ENCODE data around the gene IGF2.

Gene IGF2

GRCh38 chr11:2088284-2088683 lies 50.9 kb downstream of the IGF2 start:
- no peak for DNase-seq (ENCODE audit: low spot score)
- no peak overlapping the region for H2BK5ac ChIP-seq (ENCODE audit: low read length)
- H3K4me3 ChIP-seq (ENCODE audit: low read length in 2 of 2), result no peak overlapping the region
- H3K9ac ChIP-seq (ENCODE audit: low read depth, low read length, poor library complexity), result no peak overlapping the region
- peaks cover 0 to 11% of the 10 kb centered on the region in 2 donors for H3K9me3 ChIP-seq (replicated peaks in 1 of 2; ENCODE audit: control insufficient read depth in 2 of 2, insufficient read depth in 1 of 2, low read depth in 1 of 2, low read length in 2 of 2)
- H3K14ac ChIP-seq (ENCODE audit: low read length), result no peak overlapping the region
- no peak overlapping the region for H2AFZ ChIP-seq (ENCODE audit: low read length)
- no peak overlapping the region for H3K4me2 ChIP-seq (ENCODE audit: insufficient read depth, low read length, poor library complexity, severe bottlenecking)
- H2AK5ac ChIP-seq (ENCODE audit: low read depth, low read length), result no peak overlapping the region
- H2BK15ac ChIP-seq (ENCODE audit: low read length), result no peak overlapping the region
- H3K36me3 ChIP-seq (replicated peaks in 1 of 2; ENCODE audit: control insufficient read depth in 2 of 2, insufficient read depth in 2 of 2, low read length in 2 of 2), result no peaks in the 10 kb centered on the region
- no peak overlapping the region for H4K91ac ChIP-seq (ENCODE audit: low read depth, low read length, poor library complexity)
- H3K79me1 ChIP-seq (ENCODE audit: low read depth, low read length), result peaks cover 2% of the 10 kb centered on the region
- H3K4me1 ChIP-seq (ENCODE audit: control insufficient read depth in 2 of 2, insufficient read depth in 1 of 2, low read depth in 1 of 2, low read length in 2 of 2), result peaks cover 0 to 2% of the 10 kb centered on the region in 2 donors
- no peak overlapping the region for H3K18ac ChIP-seq (ENCODE audit: low read length)
- H2BK120ac ChIP-seq (ENCODE audit: low read depth, low read length), result no peak overlapping the region
- no CpG with 5 or more reads among the region's 14 CpGs for WGBS, 2 donors (ENCODE audit: extremely low coverage in 2 of 2, insufficient read length in 2 of 2, insufficient replicate concordance in 1 of 2)
- no peak overlapping the region for H3K27ac ChIP-seq (replicated peaks; ENCODE audit: low read length)
- no peak overlapping the region for H4K8ac ChIP-seq (ENCODE audit: low read depth, low read length)
- H3K4ac ChIP-seq (ENCODE audit: low read length), result no peak overlapping the region
- no peak overlapping the region for H3K23ac ChIP-seq (ENCODE audit: low read depth, low read length, poor library complexity)
- peaks cover 0 to 6% (median 0%) of the 10 kb centered on the region in 3 experiments for H3K27me3 ChIP-seq (ENCODE audit: control insufficient read depth in 3 of 3, insufficient read depth in 3 of 3, low read depth in 1 of 3, low read length in 3 of 3)
- H2BK12ac ChIP-seq (ENCODE audit: low read length), result no peak overlapping the region

GRCh38 chr11:2086239-2087040 lies 52.7 kb downstream of the IGF2 start:
- Histone ChIP-seq H2BK5ac (ENCODE audit: low read length) (no peak overlapping the region), H3K9ac (ENCODE audit: low read depth, low read length, poor library complexity) (no peak overlapping the region), H2AFZ (ENCODE audit: low read length) (no peak overlapping the region), H3K4me3 (ENCODE audit: low read length in 2 of 2) (no peak overlapping the region), H3K4ac (ENCODE audit: low read length) (no peak overlapping the region), H4K91ac (ENCODE audit: low read depth, low read length, poor library complexity) (no peak overlapping the region), H3K9me3 (replicated peaks in 1 of 2; ENCODE audit: control insufficient read depth in 2 of 2, insufficient read depth in 1 of 2, low read depth in 1 of 2, low read length in 2 of 2) (peaks cover 0 to 11% of the 10 kb centered on the region in 2 donors), H3K27ac (replicated peaks; ENCODE audit: low read length) (no peak overlapping the region), H4K8ac (ENCODE audit: low read depth, low read length) (no peak overlapping the region), H3K79me1 (ENCODE audit: low read depth, low read length) (peaks cover 2% of the 10 kb centered on the region), H2AK5ac (ENCODE audit: low read depth, low read length) (peak overlapping the region; percentile 23), H3K23ac (ENCODE audit: low read depth, low read length, poor library complexity) (peak overlapping the region; percentile 35), H3K4me1 (ENCODE audit: control insufficient read depth in 2 of 2, insufficient read depth in 1 of 2, low read depth in 1 of 2, low read length in 2 of 2) (peaks cover 0 to 2% of the 10 kb centered on the region in 2 donors), H2BK12ac (ENCODE audit: low read length) (peak overlapping the region; percentile 8), H3K4me2 (ENCODE audit: insufficient read depth, low read length, poor library complexity, severe bottlenecking) (no peak overlapping the region), H2BK120ac (ENCODE audit: low read depth, low read length) (no peak overlapping the region), H3K27me3 (ENCODE audit: control insufficient read depth in 3 of 3, insufficient read depth in 3 of 3, low read depth in 1 of 3, low read length in 3 of 3) (peaks cover 0 to 3% (median 0%) of the 10 kb centered on the region in 3 experiments), H3K14ac (ENCODE audit: low read length) (peak overlapping the region; percentile 97), H2BK15ac (ENCODE audit: low read length) (no peak overlapping the region), H3K36me3 (replicated peaks in 1 of 2; ENCODE audit: control insufficient read depth in 2 of 2, insufficient read depth in 2 of 2, low read length in 2 of 2) (no peaks in the 10 kb centered on the region), H3K18ac (ENCODE audit: low read length) (peak overlapping the region; percentile 5)
- DNase-seq (ENCODE audit: low spot score), result no peak
- no CpG with 5 or more reads among the region's 26 CpGs for WGBS, 2 donors (ENCODE audit: extremely low coverage in 2 of 2, insufficient read length in 2 of 2, insufficient replicate concordance in 1 of 2)

- peak overlapping the region; percentile 37 for H2BK15ac ChIP-seq (ENCODE audit: low read length)
- no CpG with 5 or more reads among the region's 24 CpGs for WGBS, 2 donors (ENCODE audit: extremely low coverage in 2 of 2, insufficient read length in 2 of 2, insufficient replicate concordance in 1 of 2)
- no peak for DNase-seq (ENCODE audit: low spot score)
- peak overlapping the region; percentile 91 for H3K23ac ChIP-seq (ENCODE audit: low read depth, low read length, poor library complexity)
- no peak overlapping the region for H3K4me2 ChIP-seq (ENCODE audit: insufficient read depth, low read length, poor library complexity, severe bottlenecking)
- H3K4me3 ChIP-seq (ENCODE audit: low read length in 2 of 2), result peak overlapping the region in 1 of 2 donors; percentile 20
- no peak overlapping the region for H3K9ac ChIP-seq (ENCODE audit: low read depth, low read length, poor library complexity)
- H2BK12ac ChIP-seq (ENCODE audit: low read length), result no peak overlapping the region
- H3K9me3 ChIP-seq (replicated peaks in 1 of 2; ENCODE audit: control insufficient read depth in 2 of 2, insufficient read depth in 1 of 2, low read depth in 1 of 2, low read length in 2 of 2), result peaks cover 0 to 11% of the 10 kb centered on the region in 2 donors
- H2AK5ac ChIP-seq (ENCODE audit: low read depth, low read length), result peak overlapping the region; percentile 84
- peak overlapping the region; percentile 72 for H2BK120ac ChIP-seq (ENCODE audit: low read depth, low read length)
- peak overlapping the region; percentile 37 for H3K4ac ChIP-seq (ENCODE audit: low read length)
- H2BK5ac ChIP-seq (ENCODE audit: low read length), result peak overlapping the region; percentile 53
- H4K91ac ChIP-seq (ENCODE audit: low read depth, low read length, poor library complexity), result no peak overlapping the region
- peaks cover under 1% of the 10 kb centered on the region for H3K79me1 ChIP-seq (ENCODE audit: low read depth, low read length)
- peaks cover 0 to under 1% (median 0%) of the 10 kb centered on the region in 3 experiments for H3K27me3 ChIP-seq (ENCODE audit: control insufficient read depth in 3 of 3, insufficient read depth in 3 of 3, low read depth in 1 of 3, low read length in 3 of 3)
- H3K36me3 ChIP-seq (replicated peaks in 1 of 2; ENCODE audit: control insufficient read depth in 2 of 2, insufficient read depth in 2 of 2, low read length in 2 of 2), result no peaks in the 10 kb centered on the region
- H3K18ac ChIP-seq (ENCODE audit: low read length), result peak overlapping the region; percentile 17
- no peak overlapping the region for H2AFZ ChIP-seq (ENCODE audit: low read length)
- H3K14ac ChIP-seq (ENCODE audit: low read length), result peak overlapping the region; percentile 99
- H3K27ac ChIP-seq (replicated peaks; ENCODE audit: low read length), result no peak overlapping the region
- H3K4me1 ChIP-seq (ENCODE audit: control insufficient read depth in 2 of 2, insufficient read depth in 1 of 2, low read depth in 1 of 2, low read length in 2 of 2), result peaks cover 0 to 2% of the 10 kb centered on the region in 2 donors
- H4K8ac ChIP-seq (ENCODE audit: low read depth, low read length), result no peak overlapping the region
Measured at GRCh38 chr11:2085251-2086066, 53.7 kb downstream of the IGF2 start.

DNA sequence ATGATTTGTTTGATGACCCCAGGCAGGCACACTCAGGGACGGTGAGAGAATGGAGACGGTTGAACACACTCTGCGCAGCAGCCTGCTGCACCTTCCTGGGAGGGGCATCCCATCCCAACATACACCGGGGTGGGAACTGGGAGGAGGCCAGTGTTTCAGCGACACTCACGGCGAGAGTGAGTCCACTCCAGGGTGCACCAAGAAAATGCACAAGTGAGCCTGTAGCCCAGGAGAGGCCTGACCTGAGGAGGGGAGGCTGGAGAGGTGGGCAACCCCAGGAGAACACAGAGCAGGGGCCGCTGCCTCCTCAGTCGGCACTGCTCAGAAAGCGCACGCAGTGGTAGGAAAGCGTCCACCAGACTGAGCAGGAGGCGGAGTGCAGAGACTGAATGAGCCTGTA lies 54.5 kb downstream of the IGF2 start:
- DNase-seq (ENCODE audit: low spot score), result no peak
- H3K4me1 ChIP-seq (ENCODE audit: control insufficient read depth in 2 of 2, insufficient read depth in 1 of 2, low read depth in 1 of 2, low read length in 2 of 2), result peaks cover 0 to 2% of the 10 kb centered on the region in 2 donors
- H3K4ac ChIP-seq (ENCODE audit: low read length), result no peak overlapping the region
- H3K79me1 ChIP-seq (ENCODE audit: low read depth, low read length), result no peaks in the 10 kb centered on the region
- no peak overlapping the region for H3K27ac ChIP-seq (replicated peaks; ENCODE audit: low read length)
- H4K91ac ChIP-seq (ENCODE audit: low read depth, low read length, poor library complexity), result no peak overlapping the region
- no peak overlapping the region for H2AK5ac ChIP-seq (ENCODE audit: low read depth, low read length)
- H3K4me2 ChIP-seq (ENCODE audit: insufficient read depth, low read length, poor library complexity, severe bottlenecking), result no peak overlapping the region
- no peak overlapping the region for H2AFZ ChIP-seq (ENCODE audit: low read length)
- peak overlapping the region; percentile 50 for H3K9ac ChIP-seq (ENCODE audit: low read depth, low read length, poor library complexity)
- no peak overlapping the region for H3K18ac ChIP-seq (ENCODE audit: low read length)
- H4K8ac ChIP-seq (ENCODE audit: low read depth, low read length), result peak overlapping the region; percentile 30
- no peak overlapping the region for H2BK5ac ChIP-seq (ENCODE audit: low read length)
- H3K23ac ChIP-seq (ENCODE audit: low read depth, low read length, poor library complexity), result peak overlapping the region; percentile 91
- no peak overlapping the region for H2BK15ac ChIP-seq (ENCODE audit: low read length)
- no CpG with 5 or more reads among the region's 13 CpGs for WGBS, 2 donors (ENCODE audit: extremely low coverage in 2 of 2, insufficient read length in 2 of 2, insufficient replicate concordance in 1 of 2)
- peak overlapping the region; percentile 99 for H3K14ac ChIP-seq (ENCODE audit: low read length)
- no peaks in the 10 kb centered on the region for H3K36me3 ChIP-seq (replicated peaks in 1 of 2; ENCODE audit: control insufficient read depth in 2 of 2, insufficient read depth in 2 of 2, low read length in 2 of 2)
- peaks cover 0 to 11% of the 10 kb centered on the region in 2 donors for H3K9me3 ChIP-seq (replicated peaks in 1 of 2; ENCODE audit: control insufficient read depth in 2 of 2, insufficient read depth in 1 of 2, low read depth in 1 of 2, low read length in 2 of 2)
- H3K4me3 ChIP-seq (ENCODE audit: low read length in 2 of 2), result no peak overlapping the region
- no peak overlapping the region for H2BK120ac ChIP-seq (ENCODE audit: low read depth, low read length)
- no peak overlapping the region for H2BK12ac ChIP-seq (ENCODE audit: low read length)
- H3K27me3 ChIP-seq (ENCODE audit: control insufficient read depth in 3 of 3, insufficient read depth in 3 of 3, low read depth in 1 of 3, low read length in 3 of 3), result no peaks in the 10 kb centered on the region

Data from neuronal stem cell (in vitro differentiated cells).